ENCODE results near the gene TFEB. TPM values are rescaled to one million over a fixed set of nuclear protein-coding genes. Genes with fewer than 3 reads are reported as not detected.
A peak's percentile ranks its signal among the peaks of the same experiment; 100 is the strongest.
"Not testable (repeated sequence)": the region's sequence is repeated elsewhere in the genome, so short reads cannot be mapped to it uniquely, and the experiment has no call there.

TFEB gene
- total RNA-seq, 2 donors from 2014 or later: 16.9 to 21.7 TPM

GRCh38 chr6:41770381-41771057 is 35.1 kb upstream of the TFEB start:
- intact Hi-C loops (cut with DNase I): loop anchor here (10.0 kb wide), 2 partner anchors 166 to 406 kb away; no protein-coding TSS in a partner anchor
- no peak overlapping the region for H3K9ac ChIP-seq (ENCODE audit: low read depth in 2 of 2, low read length in 2 of 2)
- TF ChIP-seq, protein P1, sequence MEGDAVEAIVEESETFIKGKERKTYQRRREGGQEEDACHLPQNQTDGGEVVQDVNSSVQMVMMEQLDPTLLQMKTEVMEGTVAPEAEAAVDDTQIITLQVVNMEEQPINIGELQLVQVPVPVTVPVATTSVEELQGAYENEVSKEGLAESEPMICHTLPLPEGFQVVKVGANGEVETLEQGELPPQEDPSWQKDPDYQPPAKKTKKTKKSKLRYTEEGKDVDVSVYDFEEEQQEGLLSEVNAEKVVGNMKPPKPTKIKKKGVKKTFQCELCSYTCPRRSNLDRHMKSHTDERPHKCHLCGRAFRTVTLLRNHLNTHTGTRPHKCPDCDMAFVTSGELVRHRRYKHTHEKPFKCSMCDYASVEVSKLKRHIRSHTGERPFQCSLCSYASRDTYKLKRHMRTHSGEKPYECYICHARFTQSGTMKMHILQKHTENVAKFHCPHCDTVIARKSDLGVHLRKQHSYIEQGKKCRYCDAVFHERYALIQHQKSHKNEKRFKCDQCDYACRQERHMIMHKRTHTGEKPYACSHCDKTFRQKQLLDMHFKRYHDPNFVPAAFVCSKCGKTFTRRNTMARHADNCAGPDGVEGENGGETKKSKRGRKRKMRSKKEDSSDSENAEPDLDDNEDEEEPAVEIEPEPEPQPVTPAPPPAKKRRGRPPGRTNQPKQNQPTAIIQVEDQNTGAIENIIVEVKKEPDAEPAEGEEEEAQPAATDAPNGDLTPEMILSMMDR (IDR thresholded peaks at IDR 0.05): no peak
- H3K4me1 ChIP-seq: peaks cover 4% of the 10 kb centered on the region
- H3K9me3 ChIP-seq: no peaks in the 10 kb centered on the region
- no peak overlapping the region for H3K27ac ChIP-seq
- no peaks in the 10 kb centered on the region for H3K36me3 ChIP-seq
- H3K27me3 ChIP-seq: no peaks in the 10 kb centered on the region
- no peak overlapping the region for H3K4me3 ChIP-seq
- DNase-seq: no peak

DNA sequence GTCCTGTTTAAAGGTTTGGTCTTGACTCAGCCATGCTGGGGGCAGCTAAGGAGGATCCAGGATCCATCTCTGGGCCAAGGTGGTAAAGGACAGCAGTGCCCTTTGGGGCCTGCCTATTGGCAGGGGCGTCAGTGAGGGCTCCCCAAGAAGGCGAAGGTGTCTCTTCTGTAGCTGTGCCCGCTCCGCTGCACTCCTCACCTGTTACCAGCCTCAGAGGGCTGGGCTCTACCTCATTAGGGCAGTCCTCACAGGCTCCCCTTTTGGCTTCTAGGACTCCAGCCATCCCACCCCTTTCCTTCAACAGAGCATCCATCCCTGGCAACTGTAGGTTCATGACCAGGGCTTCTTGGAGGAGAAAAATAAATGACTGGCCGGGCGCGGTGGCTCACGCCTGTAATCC is 34.0 kb upstream of the TFEB start:
- TF ChIP-seq, protein P1 (IDR thresholded peaks at IDR 0.05): no peak
- intact Hi-C loops (cut with DNase I): no loop called here
- Histone ChIP-seq H3K27me3 (no peaks in the 10 kb centered on the region), H3K36me3 (no peaks in the 10 kb centered on the region), H3K4me3 (no peak overlapping the region), H3K9ac (ENCODE audit: low read depth in 2 of 2, low read length in 2 of 2) (no peak overlapping the region), H3K4me1 (peaks cover 4% of the 10 kb centered on the region), H3K9me3 (no peaks in the 10 kb centered on the region), H3K27ac (no peak overlapping the region)
- no peak for DNase-seq

DNA sequence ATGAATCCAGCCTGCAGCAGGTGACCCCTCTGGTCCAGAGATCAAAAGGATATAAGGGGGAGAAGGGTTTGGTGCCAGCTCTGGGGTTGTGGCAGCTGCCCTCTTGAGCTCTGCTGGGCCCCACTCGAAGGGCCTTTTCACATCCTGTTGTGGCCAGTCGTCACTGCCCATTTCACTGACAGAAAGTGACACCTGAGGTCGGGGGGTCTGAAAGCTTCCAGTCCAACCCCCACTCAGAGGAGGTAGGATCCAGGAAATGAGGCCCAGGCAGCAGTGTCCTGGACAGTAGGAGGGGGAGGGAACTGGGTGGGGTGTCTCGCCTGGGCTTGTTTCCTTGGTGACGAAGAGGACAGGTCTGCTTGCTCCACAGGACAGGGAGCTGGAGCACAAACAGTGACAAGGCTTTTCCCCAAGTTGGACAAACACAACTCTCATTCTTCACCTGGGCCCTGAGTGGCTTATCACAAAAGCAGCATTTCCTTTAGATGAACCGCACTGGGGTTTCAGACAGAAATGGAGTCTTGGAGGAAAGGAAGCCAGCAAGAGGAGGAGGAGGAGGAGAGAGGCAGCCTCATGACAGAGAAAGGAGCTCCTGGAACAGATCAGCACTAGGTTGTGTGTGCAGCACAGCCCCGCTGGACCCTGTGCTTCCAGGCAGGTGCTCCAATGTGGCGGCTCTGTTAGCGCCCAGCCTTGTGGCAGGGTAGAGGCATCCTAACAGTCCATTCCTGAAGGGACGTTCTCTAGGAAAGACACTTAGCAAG is 33.3 kb upstream of the TFEB start:
- DNase-seq: peak; percentile 60
- Histone ChIP-seq H3K4me1 (peaks cover 4% of the 10 kb centered on the region), H3K9ac (ENCODE audit: low read depth in 2 of 2, low read length in 2 of 2) (no peak overlapping the region), H3K27ac (no peak overlapping the region), H3K36me3 (no peaks in the 10 kb centered on the region), H3K4me3 (no peak overlapping the region), H3K27me3 (no peaks in the 10 kb centered on the region), H3K9me3 (no peaks in the 10 kb centered on the region)
- TF ChIP-seq, protein P1 (IDR thresholded peaks at IDR 0.05): no peak
- intact Hi-C loops (cut with DNase I): no loop called here

GRCh38 chr6:41767112-41767833 is 31.9 kb upstream of the TFEB start:
- intact Hi-C loops (cut with DNase I): no loop called here

DNA sequence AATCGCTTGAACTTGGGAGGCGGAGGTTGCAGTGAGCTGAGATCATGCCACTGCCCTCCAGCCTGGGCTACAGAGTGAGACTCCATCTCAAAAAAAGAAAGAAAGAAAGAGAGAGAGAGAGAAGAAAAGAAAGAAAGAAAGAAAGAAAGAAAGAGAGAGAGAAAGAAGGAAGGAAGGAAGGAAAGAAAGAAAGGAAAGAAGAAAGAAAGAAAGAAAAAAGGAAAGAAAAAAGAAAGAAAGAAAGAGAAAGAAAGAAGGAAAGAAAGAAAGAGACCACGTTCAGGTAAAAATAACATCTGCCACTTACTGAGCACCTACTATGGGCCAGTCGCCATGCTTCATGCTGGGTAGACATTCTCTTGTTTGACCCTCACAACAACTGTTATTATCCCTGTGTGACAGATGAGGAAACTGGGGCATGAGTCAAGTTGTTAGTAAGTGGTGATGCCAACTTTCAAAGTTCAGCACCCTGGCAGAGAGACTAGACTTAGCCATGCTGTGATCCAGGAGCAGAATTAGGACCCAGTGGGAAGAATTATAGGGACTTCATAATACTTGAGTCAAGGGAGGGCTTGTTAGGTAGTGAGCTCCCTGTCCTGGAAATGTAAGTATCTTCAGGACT is 30.7 kb upstream of the TFEB start:
- H3K9me3 ChIP-seq; DNase-seq; H3K36me3 ChIP-seq; H3K4me1 ChIP-seq; H3K27me3 ChIP-seq; H3K4me3 ChIP-seq; H3K27ac ChIP-seq; intact Hi-C loops (cut with DNase I); H3K9ac ChIP-seq (ENCODE audit: low read depth in 2 of 2, low read length in 2 of 2): not testable (repeated sequence)

More at GRCh38 chr6:41767112-41767833, 31.9 kb upstream of the TFEB start:
- Histone ChIP-seq H3K36me3 (no peaks in the 10 kb centered on the region), H3K4me1 (peaks cover 4% of the 10 kb centered on the region), H3K27ac (peak overlapping the region; percentile 17), H3K4me3 (no peak overlapping the region), H3K27me3 (no peaks in the 10 kb centered on the region), H3K9me3 (no peaks in the 10 kb centered on the region), H3K9ac (ENCODE audit: low read depth in 2 of 2, low read length in 2 of 2) (no peak overlapping the region)
- DNase-seq: peak; percentile 68
- TF ChIP-seq, protein P1 (IDR thresholded peaks at IDR 0.05): no peak
